Ovary (tissue), 10 donors: ENCODE results near the gene IL6R. TPM values are rescaled to one million over a fixed set of nuclear protein-coding genes. Genes with fewer than 3 reads are reported as not detected.
"Not testable (repeated sequence)": the region's sequence is repeated elsewhere in the genome, so short reads cannot be mapped to it uniquely, and the experiment has no call there.

Experiments used
- DNase-seq, 5 donors: peaks; one replicate each; pipeline ENCODE4 v3.0.0-alpha.2; 2019 to 2020
- H3K27ac ChIP-seq, 2 donors: fragments of 200-600 bp; one replicate each; pipeline versions ENCODE4 v1.5.1 to v1.8.0; 2019 to 2022
- H3K27me3 ChIP-seq: fragments of 200-600 bp; one replicate; pipeline ENCODE4 v1.8.0; 2022
- H3K36me3 ChIP-seq: fragments of 200-600 bp; sonication (generic); one replicate; pipeline ENCODE4 v1.5.1; 2019
- H3K4me1 ChIP-seq: one replicate; pipeline ENCODE4 v1.8.1; 2013; ENCODE audit warnings: mild to moderate bottlenecking, moderate library complexity; ENCODE audit not compliant: insufficient read depth
- H3K4me3 ChIP-seq: fragments of 200-600 bp; sonication (generic); one replicate; pipeline ENCODE4 v1.5.1; 2017
- H3K9me3 ChIP-seq, 2 donors: fragments of 200-600 bp in 1 of 2; sonication (generic) in 1 of 2; one replicate each; pipeline versions ENCODE4 v1.5.1 to v1.8.1; 2013 to 2019; ENCODE audit warnings: mild to moderate bottlenecking in 1 of 2, moderate library complexity in 1 of 2
- CTCF ChIP-seq, 3 donors: fragments of 450-650 bp in 2 of 3; fragments of 200-600 bp in 1 of 3; IDR thresholded peaks; one replicate each; pipeline versions ENCODE4 v1.5.1 to v1.8.0; 2016 to 2022; ENCODE audit warnings: antibody characterized with exemption in 3 of 3, mild to moderate bottlenecking in 1 of 3
- EP300 ChIP-seq: sonication (generic); formaldehyde crosslinking; IDR thresholded peaks from one replicate; pipeline ENCODE4 v1.6.1; 2017; ENCODE audit warnings: antibody characterized with exemption
- POLR2A ChIP-seq: fragments of 450-650 bp; IDR thresholded peaks from one replicate; pipeline ENCODE4 v1.6.1; 2017; ENCODE audit warnings: antibody characterized with exemption, mild to moderate bottlenecking, moderate library complexity
- WGBS, 3 donors: extraction: QIAGEN DNeasy Blood & Tissue Kit in 1 of 3; methylation state at CpG; one replicate each; pipeline versions ENCODE4 v1.1.5 to v1.1.7; 2013 to 2017; 5-methylcytosine and 5-hydroxymethylcytosine counted together
- intact Hi-C, 4 donors: fragments of 100-400 bp; cut with DNase I; formaldehyde crosslinking; loops; one replicate each; pipeline versions ENCODE4 v1.11.0 to v1.15.1; 2022 to 2023
- long read RNA-seq, 3 donors: library from polyadenylated mRNA in 2 of 3; unstranded in 2 of 3; transcript quantifications; one replicate each; pipeline ENCODE4 v2.0.0 and lab custom pipeline, GENCODE V29; 2021 to 2026
- polyA plus RNA-seq, 2 donors: library from polyadenylated mRNA; stranded (reverse); fragments of 200-250 nt in 1 of 2; fragments of 350-450 nt in 1 of 2; fragmentation: Illumina TruSeq in 1 of 2; extraction: RNeasy Lipid Tissue Mini Kit (QIAGEN cat#74804) in 1 of 2; gene quantifications; one replicate each; pipeline ENCODE4 v1.2.3, GENCODE V29; 2013 to 2014
- total RNA-seq, 7 donors: library from RNA; depleted of rRNA in 2 of 7; stranded (reverse); fragments of >200 nt in 2 of 7; fragmentation: NEBNext Ultra II Directional in 3 of 7; extraction: Animal tissue kit (Norgen Biotek cat#: 25700) in 3 of 7; gene quantifications; one replicate each; pipeline versions ENCODE4 v1.1.0 to v1.2.4, GENCODE V29; 2016 to 2023
- donor health status: DM: no; HTN: no; CAD: no; lungs with moderate emphysema.
- donor health status: DM: no; HTN: no; CAD: no.
- donor health status: Bipolar disorder and iron deficiency.
- donor health status: DM: yes; HTN: yes; CAD: no.
- donor health status: DM: no; HTN: no; CAD: no.
- donor health status: DM: yes; HTN: yes; CAD: no.

IL6R gene
- total RNA-seq (10 to 100 TPM in 6 of 7 donors, 1 to 10 TPM in 1; 7.5 to 37.0 (median 12.9) TPM), polyA plus RNA-seq (1 to 10 TPM; 6.5 to 9.1 TPM)
- long read RNA-seq, donor 1, full-length matches to known transcripts = 4 of 12 reads
- long read RNA-seq, donor 1, partial matches to known transcripts = 3 of 12 reads
- long read RNA-seq, donor 1, other reads (novel, unspliced or antisense) = 5 of 12 reads
- long read RNA-seq, donor 2, full-length matches to known transcripts = 2 of 2 reads
- long read RNA-seq, donor 2, partial matches to known transcripts = 0 of 2 reads
- long read RNA-seq, donor 2, other reads (novel, unspliced or antisense) = 0 of 2 reads
- long read RNA-seq, donor 3, full-length matches to known transcripts = 3 of 15 reads
- long read RNA-seq, donor 3, partial matches to known transcripts = 5 of 15 reads
- long read RNA-seq, donor 3, other reads (novel, unspliced or antisense) = 7 of 15 reads

- DNase-seq = peak; percentile 89 to 96 (median 91)
- no peaks in the 10 kb centered on the region for H3K9me3 ChIP-seq
- WGBS, 3 donors = 1% methylated on average over 36 to 66 of the region's 66 CpGs
- H3K27me3 ChIP-seq = no peaks in the 10 kb centered on the region
- peak; percentile 90 for TF ChIP-seq POLR2A
- peak; percentile 39 to 79 (median 72) for TF ChIP-seq CTCF (IDR thresholded peaks at IDR 0.05)
- TF ChIP-seq EP300 = peak; percentile 88
- intact Hi-C loops = loop anchor here (5.0 to 10.0 kb wide), 4 partner anchors 50 to 150 kb away; partner anchors contain the start of genes ATP8B2 (in 1 of the 4) and UBE2Q1 (in 1 of the 4)
- no peaks in the 10 kb centered on the region for H3K36me3 ChIP-seq
- peak within 1 kb of the TSS; percentile 69 for H3K4me3 ChIP-seq
- H3K27ac ChIP-seq = peak within 1 kb of the TSS; percentile 89 to 96
- H3K4me1 ChIP-seq = peaks cover 17% of the 10 kb centered on the region
Observed at GRCh38 chr1:154404984-154405746, at the start of gene IL6R. Gene IL6R (plus strand): TSS chr1:154405343. CDS start chr1:154405630, 287 bp downstream.

DNA sequence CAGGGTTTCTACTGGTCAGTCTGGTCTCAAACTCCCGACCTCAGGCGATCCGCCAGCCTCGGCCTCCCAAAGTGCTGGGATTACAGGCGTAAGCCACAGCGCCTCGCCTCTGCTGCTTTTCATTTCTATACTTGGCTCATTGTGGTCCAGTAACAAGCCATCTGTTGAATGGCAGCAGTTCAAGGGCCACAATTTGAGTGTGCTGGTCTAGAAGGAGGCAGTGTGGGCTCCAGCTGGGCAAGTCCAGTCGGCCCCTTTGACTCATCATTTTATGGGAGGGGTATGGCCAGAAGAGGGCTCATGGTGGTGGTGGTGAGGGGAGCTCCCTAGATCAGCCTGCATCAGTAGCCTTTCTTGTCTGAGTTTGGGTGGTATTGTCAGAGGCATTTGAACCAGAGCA, 46.6 kb upstream of the IL6R start:
- intact Hi-C loops = loop anchor here in 1 of 4 donors (10.0 kb wide), 1 partner anchor 46 kb away; the partner anchor contains the start of gene IL6R

DNA sequence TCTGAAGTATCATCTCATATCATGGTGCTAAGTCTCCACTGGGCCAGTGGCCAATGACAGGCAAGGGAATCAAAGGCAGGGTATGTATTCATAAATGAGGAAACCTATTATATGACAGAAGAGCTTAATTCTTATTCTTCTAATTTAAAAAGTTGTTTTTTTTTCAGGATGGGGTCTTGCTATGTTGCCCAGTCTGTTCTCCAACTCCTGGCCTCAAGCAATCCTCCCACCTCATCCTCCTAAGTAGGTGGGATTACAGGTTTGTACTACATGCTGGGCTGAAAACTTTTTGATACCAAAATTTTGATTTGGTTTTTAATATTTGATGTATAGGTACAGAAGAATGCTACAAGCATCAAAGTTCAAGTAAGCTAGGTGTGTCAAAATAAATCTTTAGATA, 44.9 kb upstream of the IL6R start:
- H3K27me3 ChIP-seq = no peaks in the 10 kb centered on the region
- intact Hi-C loops = no loop called here
- no peak overlapping the region for H3K4me3 ChIP-seq
- H3K9me3 ChIP-seq = no peaks in the 10 kb centered on the region
- H3K36me3 ChIP-seq = no peaks in the 10 kb centered on the region
- H3K4me1 ChIP-seq = no peaks in the 10 kb centered on the region
- TF ChIP-seq EP300 (no peak), POLR2A (no peak)
- DNase-seq = no peak
- no peak overlapping the region for H3K27ac ChIP-seq

More for the DNA sequence above, 46.6 kb upstream of the IL6R start:
- Histone ChIP-seq H3K27me3 (no peaks in the 10 kb centered on the region), H3K4me1 (peaks cover 2% of the 10 kb centered on the region), H3K4me3 (no peak overlapping the region), H3K36me3 (no peaks in the 10 kb centered on the region), H3K27ac (no peak overlapping the region), H3K9me3 (no peaks in the 10 kb centered on the region)
- WGBS, 3 donors = 87 to 95% (median 90%) methylated on average over 8 of the region's 8 CpGs
- no peak for TF ChIP-seq EP300
- no peak for TF ChIP-seq CTCF (IDR thresholded peaks at IDR 0.05)
- DNase-seq = no peak

DNA sequence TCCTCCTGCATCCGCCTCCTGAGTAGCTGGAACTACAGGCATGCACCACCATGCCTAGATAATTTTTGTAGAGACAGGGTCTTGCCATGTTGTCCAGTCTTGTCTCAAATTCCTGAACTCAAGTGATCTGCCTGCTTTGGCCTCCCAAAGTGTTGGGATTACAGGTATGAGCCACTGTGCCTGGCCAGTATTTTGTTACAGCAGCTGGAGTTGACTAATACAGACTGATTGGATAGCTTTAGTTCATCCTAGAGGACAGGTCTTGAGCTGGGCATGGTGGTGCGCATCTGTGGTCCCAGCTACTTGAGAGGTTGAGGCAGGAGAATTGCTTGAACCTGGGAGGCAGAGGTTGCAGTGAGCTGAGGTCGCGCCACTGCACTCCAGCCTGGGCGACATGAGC, 44.3 kb upstream of the IL6R start:
- intact Hi-C loops, H3K27ac ChIP-seq, H3K9me3 ChIP-seq, H3K4me3 ChIP-seq, H3K27me3 ChIP-seq, H3K36me3 ChIP-seq, H3K4me1 ChIP-seq, DNase-seq: not testable (repeated sequence)
- WGBS, 3 donors = 65 to 86% (median 70%) methylated on average over 5 of the region's 5 CpGs

- TF ChIP-seq EP300 (no peak), POLR2A (no peak)
Observed at GRCh38 chr1:154361357-154361756, 43.8 kb upstream of the IL6R start.

More at GRCh38 chr1:154361357-154361756, 43.8 kb upstream of the IL6R start:
- H3K27ac ChIP-seq = no peak overlapping the region
- H3K9me3 ChIP-seq = no peaks in the 10 kb centered on the region
- intact Hi-C loops = no loop called here
- no peaks in the 10 kb centered on the region for H3K27me3 ChIP-seq
- H3K4me1 ChIP-seq = no peaks in the 10 kb centered on the region
- H3K4me3 ChIP-seq = no peak overlapping the region
- no peaks in the 10 kb centered on the region for H3K36me3 ChIP-seq
- DNase-seq = no peak
- WGBS, 3 donors = 17 to 24% (median 20%) methylated on average over 3 of the region's 3 CpGs
